Colon (tissue), 2 donors: ENCODE data around the gene SCYGR4.
"Not testable (repeated sequence)": the region's sequence is repeated elsewhere in the genome, so short reads cannot be mapped to it uniquely, and the experiment has no call there.

Experiments
- FAIRE-seq: peaks from 2 replicates; lab custom pipeline; 2012; peaks lifted over from hg19 to GRCh38; lab: Jason Lieb, UNC
- donor health status: control.
- donor health status: control.

SCYGR4 gene

GRCh38 chr2:227666631-227667170 is 49.4 kb downstream of the SCYGR4 start, which contains the start of gene SCYGR5:
Gene SCYGR5 (plus strand): TSS chr2:227666804. CDS start chr2:227666804, 0 bp downstream.
- not testable (repeated sequence) for FAIRE-seq
